GM23338 (cell line): Measurements from ENCODE around the gene PCDHA10. TPM values are rescaled to one million over a fixed set of nuclear protein-coding genes. Genes with fewer than 3 reads are reported as not detected.

Experiments used
- ATAC-seq: fragments of 200-7000 bp; cut with Tn5 transposase; 3 replicates; pipeline ENCODE4 v1.9.1; 2020
- DNase-seq: peaks from one replicate; pipeline ENCODE4 v3.0.0-alpha.2; 2015; ENCODE audit warnings: low spot score
- H2AFZ ChIP-seq: fragments of 200-600 bp; sonication (generic); 2 replicates; pipeline ENCODE4 v1.8.0; 2016; ENCODE audit warnings: antibody characterized with exemption, mild to moderate bottlenecking, moderate library complexity
- H3F3A ChIP-seq: fragments of 200-600 bp; sonication (generic); replicated peaks from 2 replicates; pipeline ENCODE4 v1.8.0; 2017; ENCODE audit warnings: antibody characterized with exemption, mixed run types, low read depth
- H3K27ac ChIP-seq: fragments of 200-600 bp; sonication (generic); 2 replicates; pipeline ENCODE4 v1.6.1; 2016; ENCODE audit warnings: low read depth
- H3K27me3 ChIP-seq: fragments of 200-600 bp; sonication (generic); 2 replicates; pipeline ENCODE4 v1.8.0; 2016; ENCODE audit warnings: mild to moderate bottlenecking, mixed run types, moderate library complexity; ENCODE audit not compliant: insufficient read depth
- H3K36me3 ChIP-seq: fragments of 200-600 bp; sonication (generic); 2 replicates; pipeline ENCODE4 v1.8.0; 2016; ENCODE audit warnings: mild to moderate bottlenecking; ENCODE audit not compliant: insufficient read depth
- H3K4me1 ChIP-seq: fragments of 200-600 bp; sonication (generic); 2 replicates; pipeline ENCODE4 v1.8.0; 2016; ENCODE audit warnings: mild to moderate bottlenecking, moderate library complexity; ENCODE audit not compliant: insufficient read depth
- H3K4me2 ChIP-seq: fragments of 200-600 bp; sonication (generic); 2 replicates; pipeline ENCODE4 v1.7.1; 2017; ENCODE audit warnings: mixed run types
- H3K4me3 ChIP-seq: fragments of 200-600 bp; sonication (generic); 2 replicates; pipeline ENCODE4 v1.6.1; 2016; ENCODE audit warnings: mixed run types
- H3K79me2 ChIP-seq: fragments of 200-600 bp; sonication (generic); replicated peaks from 2 replicates; pipeline ENCODE4 v1.8.0; 2017; ENCODE audit warnings: mild to moderate bottlenecking; ENCODE audit not compliant: insufficient read depth
- H3K9me2 ChIP-seq: fragments of 200-600 bp; sonication (generic); 2 replicates; pipeline ENCODE4 v1.8.0; 2017; ENCODE audit not compliant: insufficient read depth
- H4K20me1 ChIP-seq: fragments of 200-600 bp; sonication (generic); replicated peaks from 2 replicates; pipeline ENCODE4 v1.8.0; 2017; ENCODE audit warnings: mild to moderate bottlenecking; ENCODE audit not compliant: insufficient read depth
- H3K27ac Mint-ChIP-seq: 2 replicates; pipeline ENCODE4 v1.8.0; 2020; ENCODE audit warnings: inconsistent platforms, mild to moderate bottlenecking, moderate library complexity, mixed read lengths
- H3K27me3 Mint-ChIP-seq: 3 replicates; pipeline ENCODE4 v1.8.0; 2022; ENCODE audit warnings: low read depth, mild to moderate bottlenecking, moderate library complexity, mixed read lengths, inconsistent platforms; ENCODE audit not compliant: insufficient read depth, poor library complexity
- H3K36me3 Mint-ChIP-seq: 3 replicates; pipeline ENCODE4 v1.8.0; 2021; ENCODE audit warnings: low read depth, mild to moderate bottlenecking, inconsistent platforms, moderate library complexity, mixed read lengths
- H3K4me1 Mint-ChIP-seq: 3 replicates; pipeline ENCODE4 v1.8.0; 2020; ENCODE audit warnings: mild to moderate bottlenecking, inconsistent platforms, mixed read lengths
- H3K4me3 Mint-ChIP-seq: 3 replicates; pipeline ENCODE4 v1.8.0; 2021; ENCODE audit warnings: moderate library complexity, mild to moderate bottlenecking, inconsistent platforms, mixed read lengths
- H3K9me3 Mint-ChIP-seq: 3 replicates; pipeline ENCODE4 v1.8.0; 2020; ENCODE audit warnings: moderate library complexity, mild to moderate bottlenecking, inconsistent platforms, mixed read lengths
- EZH2 ChIP-seq: fragments of 200-600 bp; sonication (generic); IDR thresholded peaks from one replicate; pipeline ENCODE4 v1.8.0; 2017; ENCODE audit warnings: antibody characterized with exemption, mild to moderate bottlenecking, low read depth; ENCODE audit not compliant: unreplicated experiment
- EZH2phosphoT487 ChIP-seq: fragments of 200-600 bp; sonication (generic); IDR thresholded peaks from one replicate; pipeline ENCODE4 v1.8.1; 2018; ENCODE audit warnings: antibody characterized with exemption; ENCODE audit not compliant: unreplicated experiment
- POLR2AphosphoS5 ChIP-seq: IDR thresholded peaks from 2 replicates; pipeline ENCODE4 v1.6.1; 2016; ENCODE audit warnings: antibody characterized with exemption, low read depth
- STAT1 ChIP-seq: IDR thresholded peaks from one replicate; pipeline ENCODE4 v1.6.1; 2016; ENCODE audit warnings: antibody characterized with exemption; ENCODE audit not compliant: unreplicated experiment
- polyA plus RNA-seq: library from polyadenylated mRNA; unstranded; fragments of >200 nt; fragmentation: Nextera tagmentation; extraction: Ambion mirVana; gene quantifications from 2 replicates; pipeline ENCODE4 v1.2.1, GENCODE V29; 2016
- total RNA-seq: library from RNA; depleted of rRNA; stranded (reverse); fragments of >200 nt; shearing (Covaris generic); gene quantifications from 2 replicates; pipeline ENCODE4 v1.2.3, GENCODE V29; 2014
- TF ChIP-seq, protein P1 (sequence below): IDR thresholded peaks from 2 replicates; pipeline ENCODE4 v1.6.1; 2016; ENCODE audit warnings: antibody characterized with exemption
- TF ChIP-seq, protein P2 (sequence below): fragments of 250-450 bp; sonication (Bioruptor Pico); IDR thresholded peaks from 2 replicates; pipeline ENCODE4 v1.5.0; 2020; ENCODE audit warnings: mild to moderate bottlenecking, moderate library complexity
- TF ChIP-seq, protein P3 (sequence below), 2 experiments: fragments of 200-600 bp in 1 of 2; sonication (generic) in 1 of 2; conservative IDR thresholded peaks; 2 replicates each; pipeline versions ENCODE4 v1.5.1 to v1.6.1; 2016 to 2017; ENCODE audit warnings: antibody characterized with exemption in 2 of 2, low read depth in 2 of 2, mild to moderate bottlenecking in 2 of 2, moderate library complexity in 1 of 2

Gene PCDHA10
- total and polyA plus RNA-seq, 2 experiments from 2014 or later, result 3.9 to 11.6 TPM

DNA sequence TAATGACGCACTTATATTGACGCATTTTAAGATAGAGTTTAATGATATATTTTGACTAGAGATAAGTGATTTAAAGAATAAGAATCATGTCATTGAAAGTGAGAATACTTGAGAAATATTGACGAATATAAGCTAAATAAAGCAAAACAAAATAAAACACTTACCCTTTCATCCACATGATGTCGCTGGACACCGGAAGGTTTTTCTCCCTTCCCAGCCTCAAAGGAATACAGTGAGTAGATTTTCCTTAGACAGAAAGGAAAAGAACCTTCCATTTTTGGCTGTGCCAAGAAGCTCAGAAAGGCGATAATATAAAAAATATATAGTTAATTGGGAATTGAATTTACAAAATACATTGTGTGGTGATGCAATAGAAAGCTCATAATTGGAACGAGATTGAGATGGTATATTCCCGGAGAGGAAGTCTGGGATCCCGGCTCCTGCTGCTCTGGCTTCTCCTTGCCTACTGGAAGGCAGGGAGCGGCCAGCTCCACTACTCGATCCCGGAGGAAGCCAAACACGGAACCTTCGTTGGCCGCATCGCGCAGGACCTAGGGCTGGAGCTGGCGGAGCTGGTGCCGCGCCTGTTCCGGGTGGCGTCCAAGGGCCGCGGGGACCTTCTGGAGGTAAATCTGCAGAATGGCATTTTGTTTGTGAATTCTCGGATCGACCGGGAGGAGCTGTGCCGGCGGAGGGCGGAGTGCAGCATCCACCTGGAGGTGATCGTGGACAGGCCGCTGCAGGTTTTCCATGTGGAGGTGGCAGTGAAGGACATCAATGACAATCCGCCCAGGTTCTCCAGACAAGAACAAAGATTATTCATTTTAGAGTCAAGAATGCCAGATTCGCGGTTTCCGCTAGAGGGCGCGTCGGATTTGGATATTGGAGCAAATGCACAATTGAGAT, 34.1 kb upstream of the PCDHA10 start, which contains the start of gene PCDHA5:
PCDHA5 (plus strand) TSS at position 239 of the 906 bp plus-strand sequence.
- H3K79me2 ChIP-seq, result no peaks in the 10 kb centered on the region
- no peak for ATAC-seq

DNA sequence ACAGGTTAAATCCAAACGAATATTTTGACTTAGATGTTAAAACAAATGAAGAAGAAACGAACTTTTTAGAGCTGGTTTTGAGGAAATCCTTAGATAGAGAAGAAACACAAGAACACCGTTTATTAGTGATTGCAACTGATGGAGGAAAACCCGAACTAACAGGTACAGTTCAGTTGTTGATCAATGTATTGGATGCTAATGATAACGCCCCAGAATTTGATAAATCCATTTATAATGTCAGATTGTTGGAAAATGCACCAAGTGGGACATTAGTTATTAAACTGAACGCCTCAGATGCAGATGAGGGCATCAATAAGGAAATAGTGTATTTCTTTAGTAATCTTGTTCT, 33.4 kb upstream of the PCDHA10 start:
- Histone ChIP-seq H3K27me3 (no peaks in the 10 kb centered on the region), H3K36me3 (no peaks in the 10 kb centered on the region), H3K4me3 (no peak overlapping the region), H3K4me1 (no peaks in the 10 kb centered on the region), H3K79me2 (no peaks in the 10 kb centered on the region), H3K27ac (no peak overlapping the region), H2AFZ (no peak overlapping the region), H4K20me1 (no peaks in the 10 kb centered on the region), H3K4me2 (no peak overlapping the region), H3K9me2 (no peaks in the 10 kb centered on the region), H3F3A (no peaks in the 10 kb centered on the region)
- H3K9me3 Mint-ChIP-seq, result peaks cover 3% of the 10 kb centered on the region; the same call in 1 of the 3 replicates
- H3K4me1 Mint-ChIP-seq, result no peaks in the 10 kb centered on the region; the same call in 2 of the 3 replicates
- no peak overlapping the region for H3K27ac Mint-ChIP-seq
- no peaks in the 10 kb centered on the region for H3K27me3 Mint-ChIP-seq
- peaks cover 11% of the 10 kb centered on the region for H3K36me3 Mint-ChIP-seq
- ATAC-seq, result no peak
- no peak for DNase-seq
- no peak overlapping the region; the same call in 2 of the 3 replicates for H3K4me3 Mint-ChIP-seq
- no peak for TF ChIP-seq POLR2AphosphoS5
- TF ChIP-seq, protein P1, sequence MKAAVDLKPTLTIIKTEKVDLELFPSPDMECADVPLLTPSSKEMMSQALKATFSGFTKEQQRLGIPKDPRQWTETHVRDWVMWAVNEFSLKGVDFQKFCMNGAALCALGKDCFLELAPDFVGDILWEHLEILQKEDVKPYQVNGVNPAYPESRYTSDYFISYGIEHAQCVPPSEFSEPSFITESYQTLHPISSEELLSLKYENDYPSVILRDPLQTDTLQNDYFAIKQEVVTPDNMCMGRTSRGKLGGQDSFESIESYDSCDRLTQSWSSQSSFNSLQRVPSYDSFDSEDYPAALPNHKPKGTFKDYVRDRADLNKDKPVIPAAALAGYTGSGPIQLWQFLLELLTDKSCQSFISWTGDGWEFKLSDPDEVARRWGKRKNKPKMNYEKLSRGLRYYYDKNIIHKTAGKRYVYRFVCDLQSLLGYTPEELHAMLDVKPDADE, result no peak
- TF ChIP-seq EZH2, result no peak
- no peak for TF ChIP-seq EZH2phosphoT487
- TF ChIP-seq, protein P2, sequence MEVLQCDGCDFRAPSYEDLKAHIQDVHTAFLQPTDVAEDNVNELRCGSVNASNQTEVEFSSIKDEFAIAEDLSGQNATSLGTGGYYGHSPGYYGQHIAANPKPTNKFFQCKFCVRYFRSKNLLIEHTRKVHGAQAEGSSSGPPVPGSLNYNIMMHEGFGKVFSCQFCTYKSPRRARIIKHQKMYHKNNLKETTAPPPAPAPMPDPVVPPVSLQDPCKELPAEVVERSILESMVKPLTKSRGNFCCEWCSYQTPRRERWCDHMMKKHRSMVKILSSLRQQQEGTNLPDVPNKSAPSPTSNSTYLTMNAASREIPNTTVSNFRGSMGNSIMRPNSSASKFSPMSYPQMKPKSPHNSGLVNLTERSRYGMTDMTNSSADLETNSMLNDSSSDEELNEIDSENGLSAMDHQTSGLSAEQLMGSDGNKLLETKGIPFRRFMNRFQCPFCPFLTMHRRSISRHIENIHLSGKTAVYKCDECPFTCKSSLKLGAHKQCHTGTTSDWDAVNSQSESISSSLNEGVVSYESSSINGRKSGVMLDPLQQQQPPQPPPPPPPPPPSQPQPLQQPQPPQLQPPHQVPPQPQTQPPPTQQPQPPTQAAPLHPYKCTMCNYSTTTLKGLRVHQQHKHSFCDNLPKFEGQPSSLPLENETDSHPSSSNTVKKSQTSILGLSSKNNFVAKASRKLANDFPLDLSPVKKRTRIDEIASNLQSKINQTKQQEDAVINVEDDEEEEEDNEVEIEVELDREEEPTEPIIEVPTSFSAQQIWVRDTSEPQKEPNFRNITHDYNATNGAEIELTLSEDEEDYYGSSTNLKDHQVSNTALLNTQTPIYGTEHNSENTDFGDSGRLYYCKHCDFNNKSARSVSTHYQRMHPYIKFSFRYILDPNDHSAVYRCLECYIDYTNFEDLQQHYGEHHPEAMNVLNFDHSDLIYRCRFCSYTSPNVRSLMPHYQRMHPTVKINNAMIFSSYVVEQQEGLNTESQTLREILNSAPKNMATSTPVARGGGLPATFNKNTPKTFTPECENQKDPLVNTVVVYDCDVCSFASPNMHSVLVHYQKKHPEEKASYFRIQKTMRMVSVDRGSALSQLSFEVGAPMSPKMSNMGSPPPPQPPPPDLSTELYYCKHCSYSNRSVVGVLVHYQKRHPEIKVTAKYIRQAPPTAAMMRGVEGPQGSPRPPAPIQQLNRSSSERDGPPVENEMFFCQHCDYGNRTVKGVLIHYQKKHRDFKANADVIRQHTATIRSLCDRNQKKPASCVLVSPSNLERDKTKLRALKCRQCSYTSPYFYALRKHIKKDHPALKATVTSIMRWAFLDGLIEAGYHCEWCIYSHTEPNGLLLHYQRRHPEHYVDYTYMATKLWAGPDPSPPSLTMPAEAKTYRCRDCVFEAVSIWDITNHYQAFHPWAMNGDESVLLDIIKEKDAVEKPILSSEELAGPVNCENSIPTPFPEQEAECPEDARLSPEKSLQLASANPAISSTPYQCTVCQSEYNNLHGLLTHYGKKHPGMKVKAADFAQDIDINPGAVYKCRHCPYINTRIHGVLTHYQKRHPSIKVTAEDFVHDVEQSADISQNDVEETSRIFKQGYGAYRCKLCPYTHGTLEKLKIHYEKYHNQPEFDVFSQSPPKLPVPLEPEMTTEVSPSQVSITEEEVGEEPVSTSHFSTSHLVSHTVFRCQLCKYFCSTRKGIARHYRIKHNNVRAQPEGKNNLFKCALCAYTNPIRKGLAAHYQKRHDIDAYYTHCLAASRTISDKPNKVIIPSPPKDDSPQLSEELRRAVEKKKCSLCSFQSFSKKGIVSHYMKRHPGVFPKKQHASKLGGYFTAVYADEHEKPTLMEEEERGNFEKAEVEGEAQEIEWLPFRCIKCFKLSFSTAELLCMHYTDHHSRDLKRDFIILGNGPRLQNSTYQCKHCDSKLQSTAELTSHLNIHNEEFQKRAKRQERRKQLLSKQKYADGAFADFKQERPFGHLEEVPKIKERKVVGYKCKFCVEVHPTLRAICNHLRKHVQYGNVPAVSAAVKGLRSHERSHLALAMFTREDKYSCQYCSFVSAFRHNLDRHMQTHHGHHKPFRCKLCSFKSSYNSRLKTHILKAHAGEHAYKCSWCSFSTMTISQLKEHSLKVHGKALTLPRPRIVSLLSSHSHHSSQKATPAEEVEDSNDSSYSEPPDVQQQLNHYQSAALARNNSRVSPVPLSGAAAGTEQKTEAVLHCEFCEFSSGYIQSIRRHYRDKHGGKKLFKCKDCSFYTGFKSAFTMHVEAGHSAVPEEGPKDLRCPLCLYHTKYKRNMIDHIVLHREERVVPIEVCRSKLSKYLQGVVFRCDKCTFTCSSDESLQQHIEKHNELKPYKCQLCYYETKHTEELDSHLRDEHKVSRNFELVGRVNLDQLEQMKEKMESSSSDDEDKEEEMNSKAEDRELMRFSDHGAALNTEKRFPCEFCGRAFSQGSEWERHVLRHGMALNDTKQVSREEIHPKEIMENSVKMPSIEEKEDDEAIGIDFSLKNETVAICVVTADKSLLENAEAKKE (CRISPR knock-in tag), result no peak
- TF ChIP-seq STAT1, result no peak

More for the DNA sequence above, 34.1 kb upstream of the PCDHA10 start, which contains the start of gene PCDHA5:
- Histone ChIP-seq H3K9me2 (no peaks in the 10 kb centered on the region), H3K4me2 (no peak within 1 kb of the TSS), H3K4me1 (no peaks in the 10 kb centered on the region), H2AFZ (no peak within 1 kb of the TSS), H3K27ac (no peak within 1 kb of the TSS), H3K4me3 (no peak within 1 kb of the TSS), H3K27me3 (no peaks in the 10 kb centered on the region), H3F3A (no peaks in the 10 kb centered on the region), H3K36me3 (no peaks in the 10 kb centered on the region), H4K20me1 (no peaks in the 10 kb centered on the region)
- no peaks in the 10 kb centered on the region for H3K27me3 Mint-ChIP-seq
- peak; percentile 43 for DNase-seq
- no peak within 1 kb of the TSS for H3K27ac Mint-ChIP-seq
- peaks cover 11% of the 10 kb centered on the region for H3K36me3 Mint-ChIP-seq
- peaks cover 3% of the 10 kb centered on the region; the same call in 1 of the 3 replicates for H3K9me3 Mint-ChIP-seq
- TF ChIP-seq, protein P3, sequence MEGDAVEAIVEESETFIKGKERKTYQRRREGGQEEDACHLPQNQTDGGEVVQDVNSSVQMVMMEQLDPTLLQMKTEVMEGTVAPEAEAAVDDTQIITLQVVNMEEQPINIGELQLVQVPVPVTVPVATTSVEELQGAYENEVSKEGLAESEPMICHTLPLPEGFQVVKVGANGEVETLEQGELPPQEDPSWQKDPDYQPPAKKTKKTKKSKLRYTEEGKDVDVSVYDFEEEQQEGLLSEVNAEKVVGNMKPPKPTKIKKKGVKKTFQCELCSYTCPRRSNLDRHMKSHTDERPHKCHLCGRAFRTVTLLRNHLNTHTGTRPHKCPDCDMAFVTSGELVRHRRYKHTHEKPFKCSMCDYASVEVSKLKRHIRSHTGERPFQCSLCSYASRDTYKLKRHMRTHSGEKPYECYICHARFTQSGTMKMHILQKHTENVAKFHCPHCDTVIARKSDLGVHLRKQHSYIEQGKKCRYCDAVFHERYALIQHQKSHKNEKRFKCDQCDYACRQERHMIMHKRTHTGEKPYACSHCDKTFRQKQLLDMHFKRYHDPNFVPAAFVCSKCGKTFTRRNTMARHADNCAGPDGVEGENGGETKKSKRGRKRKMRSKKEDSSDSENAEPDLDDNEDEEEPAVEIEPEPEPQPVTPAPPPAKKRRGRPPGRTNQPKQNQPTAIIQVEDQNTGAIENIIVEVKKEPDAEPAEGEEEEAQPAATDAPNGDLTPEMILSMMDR (conservative IDR thresholded peaks at IDR 0.05; ENCODE audit: low read depth in 2 of 2), result peak; percentile 50 to 57
- no peak for TF ChIP-seq EZH2
- no peaks in the 10 kb centered on the region; the same call in 2 of the 3 replicates for H3K4me1 Mint-ChIP-seq
- peak within 1 kb of the TSS; percentile 63; the same call in 2 of the 3 replicates for H3K4me3 Mint-ChIP-seq
